Measurements from ENCODE around the gene RNF213.

Gene RNF213

GRCh38 chr17:80374732-80375585 lies 114.3 kb downstream of the RNF213 start:
- no peak for DNase-seq

- no peak for DNase-seq
Observed at GRCh38 chr17:80376531-80376930, 115.9 kb downstream of the RNF213 start.

GRCh38 chr17:80377798-80378197 lies 117.1 kb downstream of the RNF213 start:
- no peak for DNase-seq

GRCh38 chr17:80379348-80379747 lies 118.7 kb downstream of the RNF213 start:
- DNase-seq, result no peak

DNA sequence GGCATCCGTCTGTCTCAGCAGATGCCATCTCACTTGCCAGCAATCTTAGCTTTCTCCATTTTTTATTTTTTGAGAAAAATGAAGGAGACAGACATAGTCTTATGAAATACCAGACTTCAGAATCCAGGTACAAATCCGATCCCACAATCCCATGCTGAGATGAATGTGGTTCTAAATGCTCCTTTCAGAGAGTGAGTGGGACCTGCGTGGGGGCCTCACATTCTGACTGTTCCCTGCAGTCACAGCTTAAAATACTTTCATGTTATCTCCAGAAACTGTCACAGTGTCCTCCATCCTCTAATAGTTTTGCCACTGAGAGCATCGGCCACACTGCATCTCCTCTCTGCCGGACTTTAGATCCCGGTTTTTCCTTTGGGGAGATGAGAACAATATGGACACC lies 119.4 kb downstream of the RNF213 start:
- no peak for DNase-seq

- no peak for DNase-seq
Observed at GRCh38 chr17:80380555-80381002, 119.9 kb downstream of the RNF213 start.

DNA sequence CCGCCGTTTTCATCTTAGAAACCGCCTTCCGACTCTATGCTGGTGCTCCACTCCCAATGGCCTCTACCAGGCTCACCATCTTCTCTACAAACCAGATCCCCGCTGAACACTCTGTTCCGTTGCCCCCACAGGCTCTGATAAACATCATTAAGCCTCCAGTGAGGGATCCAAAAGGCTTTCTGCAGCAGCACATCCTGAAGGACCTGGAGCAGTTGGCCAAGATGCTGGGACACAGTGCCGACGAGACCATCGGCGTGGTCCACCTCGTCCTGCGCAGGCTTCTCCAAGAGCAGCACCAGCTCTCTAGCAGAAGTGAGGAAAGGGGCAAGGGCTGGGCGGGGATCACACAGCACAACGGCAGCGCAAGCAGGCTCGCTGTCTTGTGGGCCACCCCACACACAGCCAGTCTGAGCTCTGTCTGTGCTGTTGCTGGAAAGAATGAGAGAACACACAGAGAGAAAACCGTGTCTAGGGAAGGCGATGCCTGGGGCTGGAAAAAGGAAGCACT lies 120.8 kb downstream of the RNF213 start:
- DNase-seq, result no peak

DNA sequence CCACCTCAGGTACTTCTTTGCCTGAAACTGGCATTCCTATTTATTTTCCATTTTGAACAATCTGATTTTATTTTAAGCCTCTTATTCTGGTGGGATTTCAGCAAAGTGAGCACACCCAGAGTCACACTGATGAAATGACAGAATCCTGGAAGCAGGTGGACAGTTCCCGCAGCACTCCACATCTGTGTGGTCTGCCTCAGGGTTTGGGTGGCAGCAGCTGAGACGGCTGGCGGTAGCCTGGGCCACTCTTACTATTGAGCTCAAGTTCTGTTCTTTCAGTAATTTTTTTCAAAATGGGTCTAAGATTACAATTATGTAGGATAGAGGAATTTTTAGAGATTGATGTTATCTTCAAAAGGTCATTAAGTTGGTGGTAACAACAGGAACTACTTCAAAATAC lies 121.8 kb downstream of the RNF213 start:
- DNase-seq, result no peak

DNA sequence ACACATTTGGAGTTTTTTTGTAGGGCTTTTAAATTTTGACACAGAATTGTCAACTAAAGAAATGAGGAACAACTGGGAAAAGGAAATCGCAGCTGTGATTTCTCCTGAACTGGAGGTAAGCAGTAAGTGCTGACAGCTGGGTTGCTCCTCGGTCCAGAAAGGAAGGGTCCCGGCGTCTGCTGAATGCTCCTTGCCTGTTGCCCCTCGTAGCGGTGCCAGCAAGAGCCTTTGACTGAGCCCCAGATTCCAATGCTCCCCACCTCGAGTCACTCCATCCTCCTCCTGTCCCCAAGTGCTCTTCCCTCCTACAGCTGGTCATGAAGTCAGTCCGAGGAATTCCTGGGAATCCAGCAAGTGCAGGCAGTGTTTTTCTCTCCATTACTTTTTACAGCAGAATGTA lies 122.3 kb downstream of the RNF213 start:
- DNase-seq, result no peak

- DNase-seq, result no peak
Observed at GRCh38 chr17:80384078-80384960, 123.7 kb downstream of the RNF213 start.

- no peak for DNase-seq
Observed at GRCh38 chr17:80385046-80385445, 124.4 kb downstream of the RNF213 start.

- no peak for DNase-seq
Observed at GRCh38 chr17:80386341-80386740, 125.7 kb downstream of the RNF213 start.

GRCh38 chr17:80387071-80387470 lies 126.4 kb downstream of the RNF213 start:
- DNase-seq, result no peak

- no peak for DNase-seq
Observed at GRCh38 chr17:80388175-80388574, 127.5 kb downstream of the RNF213 start.

GRCh38 chr17:80388601-80389000 lies 127.9 kb downstream of the RNF213 start:
- DNase-seq, result no peak

GRCh38 chr17:80389011-80389995 lies 128.7 kb downstream of the RNF213 start:
- no peak for DNase-seq

- DNase-seq, result no peak
Observed at GRCh38 chr17:80393241-80393890, 132.7 kb downstream of the RNF213 start.

DNA sequence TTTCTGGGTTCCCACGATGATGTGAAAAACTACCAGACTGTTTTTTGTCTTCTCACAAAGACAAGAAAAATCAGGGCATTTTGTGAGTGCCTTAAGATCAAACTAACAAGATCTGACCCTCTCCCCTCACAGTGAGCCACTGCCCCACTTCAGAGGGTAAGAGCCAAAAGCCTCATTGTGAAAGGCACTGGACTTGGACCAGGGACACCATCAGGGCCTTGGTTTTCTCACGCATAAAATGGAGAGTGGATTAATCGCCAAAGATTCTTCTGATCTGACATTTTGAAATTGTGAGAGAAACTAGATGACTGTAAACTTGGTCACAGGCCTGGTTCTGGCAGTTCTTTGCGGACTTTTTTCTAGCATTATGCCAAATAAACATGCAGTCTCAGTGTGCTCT lies 133.3 kb downstream of the RNF213 start:
- DNase-seq, result no peak

- DNase-seq, result no peak
Observed at GRCh38 chr17:80394629-80395216, 134.1 kb downstream of the RNF213 start.

DNA sequence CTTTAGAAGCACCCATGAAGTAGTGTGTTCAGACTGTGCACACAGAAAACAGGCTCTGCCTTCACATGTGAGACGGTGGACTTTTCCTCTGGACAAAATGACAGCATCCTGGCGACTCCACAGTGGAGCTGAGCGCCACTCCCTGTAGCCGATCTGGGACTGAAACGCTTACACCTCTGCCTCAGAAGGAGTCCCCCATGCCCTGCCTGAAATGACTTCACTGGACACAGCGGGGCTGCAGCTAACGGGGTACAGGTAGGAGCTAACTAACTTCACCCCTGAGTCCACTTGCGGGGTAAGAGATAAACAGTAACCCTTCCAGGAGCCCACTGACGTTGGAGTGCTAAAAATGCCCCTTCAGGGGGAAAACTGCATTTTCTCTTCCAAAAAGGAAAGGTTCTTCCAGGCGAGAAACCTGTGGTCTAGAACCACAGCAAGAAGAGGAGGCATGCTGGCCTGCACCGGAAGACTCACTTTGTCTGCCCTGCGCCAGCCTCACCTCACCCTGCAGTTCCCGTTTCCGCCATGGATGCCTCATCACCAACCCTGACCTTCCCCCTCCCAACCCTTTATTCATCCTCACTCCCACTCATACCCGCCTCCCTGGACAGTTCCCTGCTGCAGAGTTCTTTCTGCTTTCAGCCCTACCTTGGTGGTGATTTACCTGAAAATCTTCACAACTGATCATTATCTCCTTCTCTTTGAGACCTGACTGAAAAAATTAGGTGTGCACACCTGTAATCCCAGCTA lies 134.9 kb downstream of the RNF213 start:
- no peak for DNase-seq

All from NCI-H2171 treated with DMSO at 0.1 percent for 48 hours (cell line).